ENCODE measurements around the gene SLC36A3. TPM values are rescaled to one million over a fixed set of nuclear protein-coding genes. Genes with fewer than 3 reads are reported as not detected.
"Not testable (repeated sequence)": the region's sequence is repeated elsewhere in the genome, so short reads cannot be mapped to it uniquely, and the experiment has no call there.

Gene SLC36A3
- total RNA-seq, 1 donor from 2014 or later, result not detected

- no peak overlapping the region for H3K27ac Mint-ChIP-seq (ENCODE audit: unreplicated experiment)
- H3K4me1 Mint-ChIP-seq, result peaks cover 20% of the 10 kb centered on the region
- H3K4me3 Mint-ChIP-seq, result peak overlapping the region; percentile 54
- H3K9me3 Mint-ChIP-seq, result no peaks in the 10 kb centered on the region
- no peaks in the 10 kb centered on the region for H3K27me3 Mint-ChIP-seq (ENCODE audit: low read depth)
- no peaks in the 10 kb centered on the region for H3K36me3 Mint-ChIP-seq (ENCODE audit: low read depth)
- no peak for DNase-seq (ENCODE audit: low read depth, low spot score)
- TF ChIP-seq CTCF (conservative IDR thresholded peaks at IDR 0.05), result no peak
These were observed 47.8 kb downstream of the SLC36A3 start for GRCh38 chr5:151255621-151256286.

GRCh38 chr5:151254990-151255389, 48.6 kb downstream of the SLC36A3 start:
- not testable (repeated sequence) for H3K27ac Mint-ChIP-seq (ENCODE audit: unreplicated experiment); DNase-seq (ENCODE audit: low read depth, low spot score); H3K36me3 Mint-ChIP-seq (ENCODE audit: low read depth); H3K27me3 Mint-ChIP-seq (ENCODE audit: low read depth); H3K9me3 Mint-ChIP-seq; H3K4me3 Mint-ChIP-seq
- H3K4me1 Mint-ChIP-seq, result peaks cover 20% of the 10 kb centered on the region

- Mint-ChIP-seq H3K4me1 (peaks cover 20% of the 10 kb centered on the region), H3K27me3 (ENCODE audit: low read depth) (no peaks in the 10 kb centered on the region), H3K9me3 (no peaks in the 10 kb centered on the region), H3K36me3 (ENCODE audit: low read depth) (no peaks in the 10 kb centered on the region), H3K4me3 (no peak overlapping the region), H3K27ac (ENCODE audit: unreplicated experiment) (no peak overlapping the region)
- no peak for DNase-seq (ENCODE audit: low read depth, low spot score)
- TF ChIP-seq CTCF (conservative IDR thresholded peaks at IDR 0.05), result no peak
These were observed 49.0 kb downstream of the SLC36A3 start for GRCh38 chr5:151254556-151254955.

GRCh38 chr5:151253605-151253950, 50.0 kb downstream of the SLC36A3 start:
- no peaks in the 10 kb centered on the region for H3K36me3 Mint-ChIP-seq (ENCODE audit: low read depth)
- no peak for TF ChIP-seq CTCF (conservative IDR thresholded peaks at IDR 0.05)
- no peak overlapping the region for H3K27ac Mint-ChIP-seq (ENCODE audit: unreplicated experiment)
- H3K27me3 Mint-ChIP-seq (ENCODE audit: low read depth), result no peaks in the 10 kb centered on the region
- H3K4me1 Mint-ChIP-seq, result peaks cover 20% of the 10 kb centered on the region
- peak overlapping the region; percentile 95 for H3K4me3 Mint-ChIP-seq
- H3K9me3 Mint-ChIP-seq, result no peaks in the 10 kb centered on the region
- DNase-seq (ENCODE audit: low read depth, low spot score), result no peak

- Mint-ChIP-seq H3K4me3 (peak within 1 kb of the TSS; percentile 95), H3K27me3 (ENCODE audit: low read depth) (no peaks in the 10 kb centered on the region), H3K36me3 (ENCODE audit: low read depth) (no peaks in the 10 kb centered on the region), H3K27ac (ENCODE audit: unreplicated experiment) (peak within 1 kb of the TSS; percentile 81), H3K9me3 (no peaks in the 10 kb centered on the region), H3K4me1 (peaks cover 20% of the 10 kb centered on the region)
- no peak for TF ChIP-seq CTCF (conservative IDR thresholded peaks at IDR 0.05)
- peak; percentile 97 for DNase-seq (ENCODE audit: low read depth, low spot score)
These were observed 50.6 kb downstream of the SLC36A3 start, which contains the start of gene GM2A for GRCh38 chr5:151252762-151253604. Gene GM2A, plus strand, starts transcription at chr5:151253185. Its CDS starts 32 bp downstream, at chr5:151253217.

- Mint-ChIP-seq H3K4me1 (peaks cover 20% of the 10 kb centered on the region), H3K27ac (ENCODE audit: unreplicated experiment) (no peak overlapping the region), H3K36me3 (ENCODE audit: low read depth) (no peaks in the 10 kb centered on the region), H3K27me3 (ENCODE audit: low read depth) (no peaks in the 10 kb centered on the region), H3K9me3 (no peaks in the 10 kb centered on the region), H3K4me3 (peak overlapping the region; percentile 95)
- no peak for TF ChIP-seq CTCF (conservative IDR thresholded peaks at IDR 0.05)
- DNase-seq (ENCODE audit: low read depth, low spot score), result no peak
These were observed 51.9 kb downstream of the SLC36A3 start for GRCh38 chr5:151251621-151252020.
